Calu3 (cell line): ENCODE results near the gene P2RY14. TPM values are rescaled to one million over a fixed set of nuclear protein-coding genes. Genes with fewer than 3 reads are reported as not detected.

Source experiments
- BruUV-seq: library from RNA; stranded (reverse); fragments of 400-500 nt; replicated peaks from 2 replicates; lab custom pipeline; 2021; lab: Mats Ljungman, UMichigan
- CTCF ChIA-PET: fragments of 300-600 bp; sonication (Branson Sonifier 250); formaldehyde crosslinking; loops from one replicate; lab custom pipeline; 2022; ENCODE audit warnings: antibody characterized with exemption; lab: Charles Lee
- DNase-seq: peaks from one replicate; pipeline ENCODE4 v3.0.0; 2022
- H3K27ac Mint-ChIP-seq: one replicate; pipeline ENCODE4 v1.8.0; 2022; ENCODE audit warnings: mixed read lengths; ENCODE audit not compliant: unreplicated experiment
- H3K27me3 Mint-ChIP-seq: one replicate; pipeline ENCODE4 v1.8.0; 2022; ENCODE audit warnings: mixed read lengths; ENCODE audit not compliant: unreplicated experiment
- H3K36me3 Mint-ChIP-seq: one replicate; pipeline ENCODE4 v1.8.0; 2022; ENCODE audit warnings: mild to moderate bottlenecking, moderate library complexity, mixed read lengths; ENCODE audit not compliant: insufficient read depth, unreplicated experiment
- H3K4me1 Mint-ChIP-seq: one replicate; pipeline ENCODE4 v1.8.0; 2022; ENCODE audit warnings: mild to moderate bottlenecking, low read depth, mixed read lengths; ENCODE audit not compliant: unreplicated experiment
- H3K4me3 Mint-ChIP-seq: one replicate; pipeline ENCODE4 v1.8.0; 2022; ENCODE audit warnings: mild to moderate bottlenecking, low read depth, moderate library complexity, mixed read lengths; ENCODE audit not compliant: unreplicated experiment
- H3K9me3 Mint-ChIP-seq: one replicate; pipeline ENCODE4 v1.8.0; 2022; ENCODE audit warnings: low read depth, mixed read lengths; ENCODE audit not compliant: unreplicated experiment
- CTCF ChIP-seq: fragments of 200-600 bp; IDR thresholded peaks from one replicate; pipeline ENCODE4 v1.8.0; 2022; ENCODE audit warnings: antibody characterized with exemption; ENCODE audit not compliant: unreplicated experiment
- intact Hi-C: fragments of 100-400 bp; cut with micrococcal nuclease; formaldehyde crosslinking; loops from one replicate; pipeline ENCODE4 v1.10.0; 2022; ENCODE audit not compliant: unreplicated experiment
- total RNA-seq: library from RNA; stranded (reverse); gene quantifications from 2 replicates; pipeline ENCODE4 v1.2.3, GENCODE V29; 2022

P2RY14 gene
- total RNA-seq, 1 experiment from 2014 or later, result not detected

- Mint-ChIP-seq H3K4me1 (no peaks in the 10 kb centered on the region), H3K27me3 (no peaks in the 10 kb centered on the region), H3K4me3 (no peak overlapping the region), H3K9me3 (no peaks in the 10 kb centered on the region), H3K27ac (no peak overlapping the region), H3K36me3 (no peaks in the 10 kb centered on the region)
- CTCF ChIA-PET, result interaction anchor here (1.0 kb wide), 1 partner anchor 8 kb away, joined by 3 read pairs; no protein-coding TSS in a partner anchor
- no peak for TF ChIP-seq CTCF
- DNase-seq, result no peak
- no TSS peak for BruUV-seq
- intact Hi-C loops, result no loop called here
These were observed 85.8 kb downstream of the P2RY14 start for GRCh38 chr3:151192545-151192944.

- H3K4me3 Mint-ChIP-seq, result no peak overlapping the region
- CTCF ChIA-PET, result no interaction called here
These were observed 87.2 kb downstream of the P2RY14 start for GRCh38 chr3:151191095-151191494.

DNA sequence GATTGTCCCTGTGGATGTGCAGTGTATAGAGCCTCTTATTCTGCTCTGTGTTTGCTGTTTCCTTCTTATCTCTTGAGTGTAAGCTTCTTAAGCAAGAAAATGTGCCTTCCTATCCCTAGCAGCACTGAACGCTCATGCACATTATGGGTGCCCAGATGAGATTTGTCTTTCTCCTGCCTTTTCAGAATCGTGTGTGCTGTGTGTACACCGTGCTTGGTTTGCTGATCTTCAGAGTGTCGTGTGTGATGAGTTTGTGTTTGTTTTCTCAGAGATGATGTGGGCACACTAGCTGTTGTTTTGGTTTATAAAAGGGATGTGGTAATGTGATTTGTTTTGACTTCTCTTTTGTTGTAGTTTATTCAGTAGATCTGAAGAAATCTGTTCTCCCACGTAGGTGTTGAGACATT lies 95.1 kb downstream of the P2RY14 start:
- no peak overlapping the region for H3K27ac Mint-ChIP-seq
- H3K9me3 Mint-ChIP-seq, result no peaks in the 10 kb centered on the region
- BruUV-seq, result no TSS peak
- H3K36me3 Mint-ChIP-seq, result no peaks in the 10 kb centered on the region
- TF ChIP-seq CTCF, result no peak
- no peak for DNase-seq
- CTCF ChIA-PET, result no interaction called here
- peaks cover 2% of the 10 kb centered on the region for H3K4me1 Mint-ChIP-seq
- no peaks in the 10 kb centered on the region for H3K27me3 Mint-ChIP-seq
- intact Hi-C loops, result no loop called here
- no peak overlapping the region for H3K4me3 Mint-ChIP-seq

More at GRCh38 chr3:151191095-151191494, 87.2 kb downstream of the P2RY14 start:
- H3K9me3 Mint-ChIP-seq, result no peaks in the 10 kb centered on the region
- no peak for TF ChIP-seq CTCF
- intact Hi-C loops, result no loop called here
- no peaks in the 10 kb centered on the region for H3K4me1 Mint-ChIP-seq
- no TSS peak for BruUV-seq
- H3K36me3 Mint-ChIP-seq, result no peaks in the 10 kb centered on the region
- no peaks in the 10 kb centered on the region for H3K27me3 Mint-ChIP-seq
- no peak overlapping the region for H3K27ac Mint-ChIP-seq
- no peak for DNase-seq

- Mint-ChIP-seq H3K9me3 (no peaks in the 10 kb centered on the region), H3K27me3 (no peaks in the 10 kb centered on the region), H3K4me1 (peaks cover 8% of the 10 kb centered on the region), H3K4me3 (no peak overlapping the region), H3K27ac (no peak overlapping the region), H3K36me3 (no peaks in the 10 kb centered on the region)
- DNase-seq, result no peak
- intact Hi-C loops, result no loop called here
- BruUV-seq, result no TSS peak
- TF ChIP-seq CTCF, result no peak
- CTCF ChIA-PET, result interaction anchor here (1.3 kb wide), 1 partner anchor 15 kb away, joined by 3 read pairs; no protein-coding TSS in a partner anchor
These were observed 95.8 kb downstream of the P2RY14 start for GRCh38 chr3:151182349-151183079.
